Ascending aorta (tissue), 2 donors: ENCODE measurements around the gene PRAMEF2. TPM values are rescaled to one million over a fixed set of nuclear protein-coding genes. Genes with fewer than 3 reads are reported as not detected.
"Not testable (repeated sequence)": the region's sequence is repeated elsewhere in the genome, so short reads cannot be mapped to it uniquely, and the experiment has no call there.

ENCODE experiments used
- DNase-seq, 2 donors: peaks; one replicate each; pipeline ENCODE4 v3.0.0-alpha.2; 2019; ENCODE audit warnings: low spot score in 2 of 2
- H3K27ac ChIP-seq, 2 donors: fragments of 200-600 bp; sonication (generic); one replicate each; pipeline ENCODE4 v1.5.1; 2016 to 2017; ENCODE audit warnings: mild to moderate bottlenecking in 1 of 2
- H3K27me3 ChIP-seq: fragments of 200-600 bp; sonication (generic); one replicate; pipeline ENCODE4 v1.5.1; 2017
- H3K36me3 ChIP-seq, 2 donors: fragments of 200-600 bp; sonication (generic); one replicate each; pipeline ENCODE4 v1.5.1; 2016
- H3K4me1 ChIP-seq, 2 donors: fragments of 200-600 bp; sonication (generic); one replicate each; pipeline ENCODE4 v1.5.1; 2016 to 2017; ENCODE audit warnings: mild to moderate bottlenecking in 1 of 2
- H3K4me3 ChIP-seq, 2 donors: fragments of 200-600 bp; sonication (generic); one replicate each; pipeline ENCODE4 v1.5.1; 2016 to 2017; ENCODE audit warnings: mild to moderate bottlenecking in 1 of 2
- H3K9me3 ChIP-seq, 2 donors: fragments of 200-600 bp; sonication (generic); one replicate each; pipeline ENCODE4 v1.5.1; 2016
- intact Hi-C: fragments of 100-400 bp; cut with DNase I; formaldehyde crosslinking; loops from one replicate; pipeline ENCODE4 v1.15.1; 2023
- total RNA-seq: library from RNA; depleted of rRNA; stranded (reverse); fragments of >200 nt; gene quantifications from one replicate; pipeline ENCODE4 v1.1.0, GENCODE V29; 2016
- TF ChIP-seq, protein P1 (sequence below), 3 experiments: fragments of 200-600 bp in 2 of 3; fragments of 450-650 bp in 1 of 3; sonication (generic) in 2 of 3; IDR thresholded peaks; one replicate each; pipeline ENCODE4 v1.5.1; 2016 to 2019; ENCODE audit warnings: antibody characterized with exemption in 3 of 3, mild to moderate bottlenecking in 1 of 3, moderate library complexity in 1 of 3

Gene PRAMEF2
- total RNA-seq, 1 donor from 2014 or later, result not detected

- no peaks in the 10 kb centered on the region for H3K4me1 ChIP-seq
- no peak overlapping the region for H3K4me3 ChIP-seq
- H3K36me3 ChIP-seq, result no peaks in the 10 kb centered on the region
- peaks cover 0 to 3% of the 10 kb centered on the region in 2 donors for H3K9me3 ChIP-seq
- no peak overlapping the region for H3K27ac ChIP-seq
- no peak for DNase-seq
- no peaks in the 10 kb centered on the region for H3K27me3 ChIP-seq
- TF ChIP-seq, protein P1, sequence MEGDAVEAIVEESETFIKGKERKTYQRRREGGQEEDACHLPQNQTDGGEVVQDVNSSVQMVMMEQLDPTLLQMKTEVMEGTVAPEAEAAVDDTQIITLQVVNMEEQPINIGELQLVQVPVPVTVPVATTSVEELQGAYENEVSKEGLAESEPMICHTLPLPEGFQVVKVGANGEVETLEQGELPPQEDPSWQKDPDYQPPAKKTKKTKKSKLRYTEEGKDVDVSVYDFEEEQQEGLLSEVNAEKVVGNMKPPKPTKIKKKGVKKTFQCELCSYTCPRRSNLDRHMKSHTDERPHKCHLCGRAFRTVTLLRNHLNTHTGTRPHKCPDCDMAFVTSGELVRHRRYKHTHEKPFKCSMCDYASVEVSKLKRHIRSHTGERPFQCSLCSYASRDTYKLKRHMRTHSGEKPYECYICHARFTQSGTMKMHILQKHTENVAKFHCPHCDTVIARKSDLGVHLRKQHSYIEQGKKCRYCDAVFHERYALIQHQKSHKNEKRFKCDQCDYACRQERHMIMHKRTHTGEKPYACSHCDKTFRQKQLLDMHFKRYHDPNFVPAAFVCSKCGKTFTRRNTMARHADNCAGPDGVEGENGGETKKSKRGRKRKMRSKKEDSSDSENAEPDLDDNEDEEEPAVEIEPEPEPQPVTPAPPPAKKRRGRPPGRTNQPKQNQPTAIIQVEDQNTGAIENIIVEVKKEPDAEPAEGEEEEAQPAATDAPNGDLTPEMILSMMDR (IDR thresholded peaks at IDR 0.05), result no peak
- intact Hi-C loops, result no loop called here
Measured at GRCh38 chr1:12851779-12852178, 5.1 kb upstream of the PRAMEF2 start.

- intact Hi-C loops, H3K36me3 ChIP-seq, H3K27me3 ChIP-seq, H3K4me3 ChIP-seq, DNase-seq, H3K9me3 ChIP-seq, H3K4me1 ChIP-seq, H3K27ac ChIP-seq: not testable (repeated sequence)
Measured at GRCh38 chr1:12863131-12863880, 6.4 kb downstream of the PRAMEF2 start.

- H3K4me1 ChIP-seq, DNase-seq, H3K27me3 ChIP-seq, H3K36me3 ChIP-seq, intact Hi-C loops, H3K27ac ChIP-seq, H3K4me3 ChIP-seq, H3K9me3 ChIP-seq: not testable (repeated sequence)
Measured at GRCh38 chr1:12878453-12878852, 21.6 kb downstream of the PRAMEF2 start.

DNA sequence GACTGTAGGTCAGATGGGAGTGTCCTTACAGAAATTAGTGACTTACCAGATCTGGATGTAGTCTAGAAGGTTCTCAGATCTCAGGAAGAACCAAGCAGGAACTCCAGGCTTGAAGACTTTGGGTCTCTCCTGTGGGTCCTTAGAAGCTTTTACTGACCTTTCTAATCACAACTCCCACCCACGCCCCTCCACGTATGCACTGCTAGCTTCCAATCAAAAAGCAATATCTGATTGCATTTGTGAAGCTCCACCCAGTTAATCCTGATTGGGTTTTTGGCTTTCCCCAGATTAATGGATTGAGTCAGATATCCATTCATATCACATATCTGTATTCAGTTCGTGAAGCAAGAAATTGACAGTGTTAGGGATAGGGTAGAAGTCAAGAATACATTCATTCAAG is 29.2 kb downstream of the PRAMEF2 start, which contains the start of gene PRAMEF4:
TSS of gene PRAMEF4 (minus strand) at position 101 of the 400 bp plus-strand sequence. CDS start 2,807 bp downstream, outside the sequence.
- H3K27me3 ChIP-seq, H3K27ac ChIP-seq, H3K4me3 ChIP-seq, intact Hi-C loops, H3K36me3 ChIP-seq, DNase-seq, H3K4me1 ChIP-seq, H3K9me3 ChIP-seq: not testable (repeated sequence)

DNA sequence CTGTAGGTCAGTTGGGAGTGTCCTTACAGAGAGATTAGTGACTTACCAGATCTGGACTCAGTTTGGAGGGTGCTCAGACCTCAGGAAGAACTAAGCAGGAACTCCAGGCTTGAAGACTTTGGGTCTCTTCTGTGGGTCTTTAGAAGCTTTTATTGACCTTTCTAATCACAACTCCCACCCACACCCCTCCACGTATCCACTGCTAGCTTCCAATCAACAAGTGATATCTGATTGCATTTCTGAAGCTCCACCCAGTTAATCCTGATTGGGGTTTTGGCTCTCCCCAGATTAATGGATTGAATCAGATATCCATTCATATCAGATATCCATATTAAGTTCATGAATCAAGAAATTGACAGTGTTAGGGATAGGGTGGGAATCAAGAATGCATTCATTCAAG is 41.3 kb downstream of the PRAMEF2 start, which contains the start of gene PRAMEF10:
TSS of gene PRAMEF10 (minus strand) at position 101 of the 400 bp plus-strand sequence. CDS start 2,423 bp downstream, outside the sequence.
- H3K9me3 ChIP-seq, intact Hi-C loops, H3K27ac ChIP-seq: not testable (repeated sequence)

GRCh38 chr1:12899186-12899585 is 42.3 kb downstream of the PRAMEF2 start:
- H3K9me3 ChIP-seq, DNase-seq, H3K4me3 ChIP-seq, intact Hi-C loops, H3K27ac ChIP-seq, H3K36me3 ChIP-seq, H3K4me1 ChIP-seq, H3K27me3 ChIP-seq: not testable (repeated sequence)

More for the DNA sequence above, 41.3 kb downstream of the PRAMEF2 start, which contains the start of gene PRAMEF10:
- H3K4me3 ChIP-seq, H3K4me1 ChIP-seq, DNase-seq, H3K27me3 ChIP-seq, H3K36me3 ChIP-seq: not testable (repeated sequence)

- H3K27me3 ChIP-seq, H3K4me3 ChIP-seq, intact Hi-C loops, H3K9me3 ChIP-seq, H3K36me3 ChIP-seq, H3K27ac ChIP-seq, DNase-seq, H3K4me1 ChIP-seq: not testable (repeated sequence)
Measured at GRCh38 chr1:12903793-12904572, 47.1 kb downstream of the PRAMEF2 start.

Other genes starting within 250 kb of the PRAMEF2 start
- 39.4 TPM for gene DHRS3, start 238.9 kb upstream of the PRAMEF2 start, total RNA-seq
- gene AADACL4, start 213.0 kb upstream of the PRAMEF2 start, total RNA-seq, result not detected
- gene AADACL3, start 141.0 kb upstream of the PRAMEF2 start, total RNA-seq, result not detected
- not detected for gene CFAP107, start 110.9 kb upstream of the PRAMEF2 start, total RNA-seq
- gene PRAMEF12, start 83.3 kb upstream of the PRAMEF2 start, total RNA-seq, result not detected
- not detected for gene PRAMEF1, start 65.7 kb upstream of the PRAMEF2 start, total RNA-seq
- gene PRAMEF11, start 25.7 kb upstream of the PRAMEF2 start, total RNA-seq, result not detected
- gene HNRNPCL1, start 8.4 kb upstream of the PRAMEF2 start, total RNA-seq, result not detected
- not detected for gene PRAMEF4, start 29.1 kb downstream of the PRAMEF2 start, total RNA-seq
- not detected for gene PRAMEF10, start 41.2 kb downstream of the PRAMEF2 start, total RNA-seq
- gene PRAMEF7, start 59.5 kb downstream of the PRAMEF2 start, total RNA-seq, result not detected
- not detected for gene PRAMEF6, start 90.5 kb downstream of the PRAMEF2 start, total RNA-seq
- gene PRAMEF27, start 199.5 kb downstream of the PRAMEF2 start, total RNA-seq, result not detected
- not detected for gene HNRNPCL3, start 203.7 kb downstream of the PRAMEF2 start, total RNA-seq
- not detected for gene PRAMEF25, start 213.7 kb downstream of the PRAMEF2 start, total RNA-seq